ENCODE data around the gene ACTN4. TPM values are rescaled to one million over a fixed set of nuclear protein-coding genes. Genes with fewer than 3 reads are reported as not detected.

ACTN4 gene
- total RNA-seq, 4 donors from 2014 or later = 191 to 479 (median 365) TPM

- DNase-seq = no peak
- Histone ChIP-seq H3K9me3 (no peaks in the 10 kb centered on the region), H3K4me3 (replicated peaks in 1 of 3) (no peak overlapping the region), H3K36me3 (peaks cover 10 to 12% of the 10 kb centered on the region in 2 donors), H3K27me3 (no peaks in the 10 kb centered on the region), H3K27ac (peak overlapping the region; percentile 8 to 65 (median 51)), H3K4me1 (peaks cover 17 to 33% of the 10 kb centered on the region in 2 donors)
- TF ChIP-seq, protein P1, sequence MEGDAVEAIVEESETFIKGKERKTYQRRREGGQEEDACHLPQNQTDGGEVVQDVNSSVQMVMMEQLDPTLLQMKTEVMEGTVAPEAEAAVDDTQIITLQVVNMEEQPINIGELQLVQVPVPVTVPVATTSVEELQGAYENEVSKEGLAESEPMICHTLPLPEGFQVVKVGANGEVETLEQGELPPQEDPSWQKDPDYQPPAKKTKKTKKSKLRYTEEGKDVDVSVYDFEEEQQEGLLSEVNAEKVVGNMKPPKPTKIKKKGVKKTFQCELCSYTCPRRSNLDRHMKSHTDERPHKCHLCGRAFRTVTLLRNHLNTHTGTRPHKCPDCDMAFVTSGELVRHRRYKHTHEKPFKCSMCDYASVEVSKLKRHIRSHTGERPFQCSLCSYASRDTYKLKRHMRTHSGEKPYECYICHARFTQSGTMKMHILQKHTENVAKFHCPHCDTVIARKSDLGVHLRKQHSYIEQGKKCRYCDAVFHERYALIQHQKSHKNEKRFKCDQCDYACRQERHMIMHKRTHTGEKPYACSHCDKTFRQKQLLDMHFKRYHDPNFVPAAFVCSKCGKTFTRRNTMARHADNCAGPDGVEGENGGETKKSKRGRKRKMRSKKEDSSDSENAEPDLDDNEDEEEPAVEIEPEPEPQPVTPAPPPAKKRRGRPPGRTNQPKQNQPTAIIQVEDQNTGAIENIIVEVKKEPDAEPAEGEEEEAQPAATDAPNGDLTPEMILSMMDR (IDR thresholded peaks at IDR 0.05) = no peak
- TF ChIP-seq POLR2A (IDR thresholded peaks at IDR 0.05) = no peak
- WGBS, 2 donors = 38 to 62% methylated on average over 2 to 5 of the region's 13 CpGs
- intact Hi-C loops (cut with DNase I) = loop anchor here (5.0 kb wide), 1 partner anchor 87 kb away; the partner anchor contains the start of gene ACTN4
Observed at GRCh38 chr19:38734426-38735256, 87.2 kb downstream of the ACTN4 start.

- Histone ChIP-seq H3K4me1 (peaks cover 17 to 33% of the 10 kb centered on the region in 2 donors), H3K36me3 (peaks cover 8 to 11% of the 10 kb centered on the region in 2 donors), H3K4me3 (replicated peaks in 1 of 3) (no peak overlapping the region), H3K27me3 (no peaks in the 10 kb centered on the region), H3K9me3 (no peaks in the 10 kb centered on the region), H3K27ac (peak overlapping the region; percentile 8 to 65 (median 51))
- no peak for TF ChIP-seq POLR2A (IDR thresholded peaks at IDR 0.05)
- TF ChIP-seq, protein P1 (IDR thresholded peaks at IDR 0.05) = no peak
- intact Hi-C loops (cut with DNase I) = no loop called here
- DNase-seq = no peak
- WGBS, 2 donors = 25 to 58% methylated on average over 2 to 4 of the region's 18 CpGs
Observed at GRCh38 chr19:38735257-38735686, 87.8 kb downstream of the ACTN4 start.

- peak in 1 of 2 donors; percentile 31 for TF ChIP-seq POLR2A (IDR thresholded peaks at IDR 0.05)
- TF ChIP-seq, protein P1 (IDR thresholded peaks at IDR 0.05) = no peak
- Histone ChIP-seq H3K4me1 (peaks cover 17 to 33% of the 10 kb centered on the region in 2 donors), H3K4me3 (replicated peaks in 1 of 3) (peak overlapping the region in 1 of 3 donors; percentile 26), H3K27ac (peak overlapping the region in 1 of 3 donors; percentile 44), H3K36me3 (peaks cover under 1 to 3% of the 10 kb centered on the region in 2 donors), H3K27me3 (no peaks in the 10 kb centered on the region), H3K9me3 (no peaks in the 10 kb centered on the region)
- peak; percentile 72 to 78 for DNase-seq
- intact Hi-C loops (cut with DNase I) = no loop called here
- WGBS, 2 donors = 0% methylated on average over 1 of the region's 42 CpGs; no CpG with 5 or more reads in 1 of the 2 donors
Observed at GRCh38 chr19:38736036-38736412, 88.6 kb downstream of the ACTN4 start.

DNA sequence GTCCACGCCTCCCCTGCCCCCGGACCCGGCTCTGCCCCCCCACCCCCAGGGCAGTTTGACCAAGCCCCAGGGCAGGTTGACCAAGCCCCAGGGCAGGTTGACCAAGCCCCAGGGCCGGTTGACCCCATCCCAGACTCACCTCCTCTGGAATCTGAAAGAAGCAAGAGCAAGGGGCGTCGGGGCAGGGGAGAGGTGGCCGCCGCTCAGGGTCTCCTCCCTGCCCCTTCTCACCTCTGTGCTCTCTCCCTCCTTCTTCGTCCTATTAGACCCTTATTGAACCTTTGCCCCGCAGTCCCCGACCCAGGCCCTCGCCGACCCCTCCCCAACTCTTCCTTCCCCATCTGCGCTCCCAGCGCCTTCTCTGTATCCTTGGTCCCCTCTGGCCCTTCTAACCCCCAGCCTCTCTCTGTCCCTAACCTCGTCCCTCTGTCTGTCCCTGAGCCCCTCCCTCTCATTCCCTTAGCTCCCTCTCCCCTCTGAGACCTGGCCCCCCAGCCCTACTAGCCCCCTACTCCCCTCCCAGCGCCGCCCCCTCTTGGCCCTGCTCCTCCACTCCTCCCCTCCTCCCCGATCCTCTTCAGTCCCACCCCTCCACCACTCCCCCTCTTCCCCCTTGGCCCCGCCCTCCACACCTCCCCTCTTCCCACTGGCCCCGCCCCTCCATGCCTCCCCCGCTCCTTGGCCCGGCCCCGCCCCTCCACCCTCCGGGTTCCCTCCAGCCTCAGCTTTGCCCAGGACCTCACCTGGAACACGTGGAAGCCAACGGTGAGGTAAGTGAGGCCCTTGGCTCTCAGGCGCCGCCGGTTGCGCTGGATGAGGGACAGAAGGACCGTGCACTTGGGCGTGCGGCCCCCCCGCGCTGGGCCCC, 89.2 kb downstream of the ACTN4 start:
- no peaks in the 10 kb centered on the region for H3K27me3 ChIP-seq
- peaks cover 13 to 29% of the 10 kb centered on the region in 2 donors for H3K4me1 ChIP-seq
- intact Hi-C loops (cut with DNase I) = no loop called here
- no peak for TF ChIP-seq POLR2A (IDR thresholded peaks at IDR 0.05)
- TF ChIP-seq, protein P1 (IDR thresholded peaks at IDR 0.05) = no peak
- H3K27ac ChIP-seq = peak overlapping the region in 1 of 3 donors; percentile 44
- H3K36me3 ChIP-seq = no peaks in the 10 kb centered on the region
- 10 to 16% methylated on average over 16 to 22 of the region's 36 CpGs for WGBS, 2 donors
- peak overlapping the region in 1 of 3 donors; percentile 26 for H3K4me3 ChIP-seq (replicated peaks in 1 of 3)
- peak; percentile 74 to 81 for DNase-seq
- H3K9me3 ChIP-seq = no peaks in the 10 kb centered on the region
